HepG2 (cell line): ENCODE results near the gene LIN28A. TPM values are rescaled to one million over a fixed set of nuclear protein-coding genes. Genes with fewer than 3 reads are reported as not detected.

Experiments used
- ARHGAP35 ChIP-seq: sonication (generic); formaldehyde crosslinking; IDR thresholded peaks from 2 replicates; pipeline ENCODE4 v1.9.0; 2022; ENCODE audit warnings: mild to moderate bottlenecking, inconsistent platforms, moderate library complexity, missing genetic modification reagents, borderline replicate concordance
- CENPT ChIP-seq: sonication (generic); formaldehyde crosslinking; IDR thresholded peaks from 2 replicates; pipeline ENCODE4 v1.8.0; 2022; ENCODE audit warnings: low read depth, mild to moderate bottlenecking, moderate library complexity, missing genetic modification reagents
- ELF3 ChIP-seq: IDR thresholded peaks from 2 replicates; pipeline ENCODE4 v1.6.1; 2016; ENCODE audit warnings: missing genetic modification reagents, missing compliant biosample characterization
- FOXA1 ChIP-seq, 2 experiments: fragments of 450-650 bp in 1 of 2; sonication (generic) in 1 of 2; formaldehyde crosslinking in 1 of 2; IDR thresholded peaks; 2 replicates each; pipeline versions ENCODE4 v1.4.0 to v1.6.1; 2016 to 2020; ENCODE audit warnings: missing genetic modification reagents in 1 of 2
- FOXP1 ChIP-seq, 2 experiments: fragments of 450-650 bp in 1 of 2; IDR thresholded peaks; 2 replicates each; pipeline ENCODE4 v1.6.1; 2017 to 2018; ENCODE audit warnings: antibody characterized with exemption in 1 of 2
- GPBP1L1 ChIP-seq: sonication (generic); formaldehyde crosslinking; IDR thresholded peaks from 2 replicates; pipeline ENCODE4 v1.5.0; 2020; ENCODE audit warnings: mild to moderate bottlenecking, missing genetic modification reagents
- HBP1 ChIP-seq: IDR thresholded peaks from 2 replicates; pipeline ENCODE4 v1.6.1; 2016; ENCODE audit warnings: low read depth, control low read depth
- MLLT10 ChIP-seq: sonication (generic); formaldehyde crosslinking; IDR thresholded peaks from 2 replicates; pipeline ENCODE4 v1.4.0; 2020; ENCODE audit warnings: missing genetic modification reagents
- NR2F6 ChIP-seq, 2 experiments: IDR thresholded peaks; 2 replicates each; pipeline ENCODE4 v1.6.1; 2016; ENCODE audit warnings: antibody characterized with exemption in 1 of 2, mild to moderate bottlenecking in 1 of 2
- RCOR2 ChIP-seq: IDR thresholded peaks from 2 replicates; pipeline ENCODE4 v1.6.1; 2016; ENCODE audit warnings: missing biosample characterization, missing genetic modification reagents
- SOX5 ChIP-seq: IDR thresholded peaks from 2 replicates; pipeline ENCODE4 v1.6.1; 2016; ENCODE audit warnings: borderline replicate concordance
- TAF15 ChIP-seq: fragments of 200-400 bp; formaldehyde crosslinking; IDR thresholded peaks from one replicate; pipeline ENCODE4 v1.6.1; 2018; ENCODE audit warnings: mild to moderate bottlenecking, low read depth, low read length; ENCODE audit not compliant: poor library complexity, severe bottlenecking
- U2AF2 ChIP-seq: fragments of 200-400 bp; formaldehyde crosslinking; IDR thresholded peaks from 2 replicates; pipeline ENCODE4 v1.6.1; 2017; ENCODE audit warnings: low read depth, mild to moderate bottlenecking, low read length
- ZNF33B ChIP-seq: sonication (generic); formaldehyde crosslinking; IDR thresholded peaks from 2 replicates; pipeline ENCODE4 v1.5.1; 2020; ENCODE audit warnings: mild to moderate bottlenecking, missing genetic modification reagents
- ZNF432 ChIP-seq: sonication (generic); formaldehyde crosslinking; IDR thresholded peaks from 2 replicates; pipeline ENCODE4 v1.5.0; 2020; ENCODE audit warnings: missing genetic modification reagents, mild to moderate bottlenecking, borderline replicate concordance
- ZNF446 ChIP-seq: sonication (generic); formaldehyde crosslinking; IDR thresholded peaks from 2 replicates; pipeline ENCODE4 v1.5.0; 2020; ENCODE audit warnings: mild to moderate bottlenecking, missing genetic modification reagents
- ZNF558 ChIP-seq: sonication (generic); formaldehyde crosslinking; IDR thresholded peaks from 2 replicates; pipeline ENCODE4 v1.9.0; 2022; ENCODE audit warnings: mild to moderate bottlenecking, missing genetic modification reagents, borderline replicate concordance
- ZNF605 ChIP-seq: sonication (generic); formaldehyde crosslinking; IDR thresholded peaks from 2 replicates; pipeline ENCODE4 v1.8.0; 2022; ENCODE audit warnings: mild to moderate bottlenecking, missing genetic modification reagents
- ZNF660 ChIP-seq: sonication (generic); formaldehyde crosslinking; IDR thresholded peaks from 2 replicates; pipeline ENCODE4 v1.5.1; 2020; ENCODE audit warnings: mild to moderate bottlenecking, low read depth, missing genetic modification reagents, borderline replicate concordance
- ZNF773 ChIP-seq: sonication (generic); formaldehyde crosslinking; IDR thresholded peaks from 2 replicates; pipeline ENCODE4 v1.4.0; 2020; ENCODE audit warnings: missing genetic modification reagents, borderline replicate concordance
- ZNF839 ChIP-seq: sonication (generic); formaldehyde crosslinking; IDR thresholded peaks from 2 replicates; pipeline ENCODE4 v1.4.0; 2020; ENCODE audit warnings: missing genetic modification reagents, mild to moderate bottlenecking, borderline replicate concordance
- ZXDC ChIP-seq: sonication (generic); formaldehyde crosslinking; IDR thresholded peaks from 2 replicates; pipeline ENCODE4 v1.5.0; 2020; ENCODE audit warnings: mild to moderate bottlenecking, missing genetic modification reagents
- polyA plus RNA-seq, 8 experiments: library from polyadenylated mRNA; depleted of rRNA in 3 of 8; stranded (reverse) in 7 of 8; unstranded in 1 of 8; fragments of >200 nt; fragmentation: Illumina TruSeq in 4 of 8; extraction: Trizol in 4 of 8; gene quantifications; 2 replicates each; pipeline versions ENCODE4 v1.2.1 to v1.2.3, GENCODE V29; 2011 to 2016; ENCODE audit warnings: low read depth in 4 of 8, missing spikeins in 1 of 8, mixed read lengths in 1 of 8; ENCODE audit not compliant: insufficient read depth in 1 of 8
- total RNA-seq, 5 experiments: library from RNA; depleted of rRNA; stranded (reverse); fragments of >200 nt; fragmentation: Illumina TruSeq; extraction: Trizol; gene quantifications; 2 replicates each; pipeline ENCODE4 v1.2.3, GENCODE V29; 2016; ENCODE audit warnings: low read depth in 1 of 5
- TF ChIP-seq, protein P1 (sequence below): sonication (generic); formaldehyde crosslinking; IDR thresholded peaks from 2 replicates; pipeline ENCODE4 v1.4.0; 2020; ENCODE audit warnings: missing genetic modification reagents

The LIN28A gene
- total and polyA plus RNA-seq, 2 of the 13 experiments (the other 11 are each of a cell fraction or from before 2014, with no cell fraction given) = not detected

DNA sequence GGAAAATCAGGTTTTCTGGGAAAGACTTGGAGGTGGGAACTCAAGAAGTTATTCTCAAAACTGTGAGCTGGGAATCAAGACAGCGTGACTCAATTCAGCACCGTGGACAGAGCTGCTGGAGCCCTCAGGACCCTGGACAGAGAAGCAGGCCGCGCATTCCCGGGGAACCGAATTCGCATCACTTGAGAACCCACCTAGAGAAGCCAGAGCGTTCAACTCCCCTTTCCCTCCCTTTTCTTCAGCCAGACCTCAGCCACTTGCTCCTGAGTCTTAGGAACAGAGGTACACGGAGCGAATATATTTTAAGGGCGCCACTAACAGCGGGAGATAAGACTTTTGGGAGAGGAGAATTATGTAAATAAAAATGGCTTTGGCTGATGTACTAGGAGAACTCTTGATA is 2.0 kb upstream of the LIN28A start (continued):
- TF ChIP-seq ZNF446 = peak; percentile 100
- peak; percentile 99 for TF ChIP-seq ZNF432 (CRISPR knock-in tag)
- TF ChIP-seq ZXDC (CRISPR knock-in tag) = peak; percentile 99
- no peak for TF ChIP-seq NR2F6 (IDR thresholded peaks at IDR 0.05)
- TF ChIP-seq NR2F6 (CRISPR knock-in tag; IDR thresholded peaks at IDR 0.05) = peak; percentile 95
- peak; percentile 100 for TF ChIP-seq ZNF839 (CRISPR knock-in tag)
- TF ChIP-seq GPBP1L1 = no peak
- TF ChIP-seq CENPT (CRISPR knock-in tag) = peak; percentile 100
- peak; percentile 99 for TF ChIP-seq MLLT10 (CRISPR knock-in tag)
- no peak for TF ChIP-seq U2AF2
- TF ChIP-seq RCOR2 (CRISPR knock-in tag) = peak; percentile 97
- peak; percentile 99 for TF ChIP-seq ZNF660
- TF ChIP-seq, protein P1, sequence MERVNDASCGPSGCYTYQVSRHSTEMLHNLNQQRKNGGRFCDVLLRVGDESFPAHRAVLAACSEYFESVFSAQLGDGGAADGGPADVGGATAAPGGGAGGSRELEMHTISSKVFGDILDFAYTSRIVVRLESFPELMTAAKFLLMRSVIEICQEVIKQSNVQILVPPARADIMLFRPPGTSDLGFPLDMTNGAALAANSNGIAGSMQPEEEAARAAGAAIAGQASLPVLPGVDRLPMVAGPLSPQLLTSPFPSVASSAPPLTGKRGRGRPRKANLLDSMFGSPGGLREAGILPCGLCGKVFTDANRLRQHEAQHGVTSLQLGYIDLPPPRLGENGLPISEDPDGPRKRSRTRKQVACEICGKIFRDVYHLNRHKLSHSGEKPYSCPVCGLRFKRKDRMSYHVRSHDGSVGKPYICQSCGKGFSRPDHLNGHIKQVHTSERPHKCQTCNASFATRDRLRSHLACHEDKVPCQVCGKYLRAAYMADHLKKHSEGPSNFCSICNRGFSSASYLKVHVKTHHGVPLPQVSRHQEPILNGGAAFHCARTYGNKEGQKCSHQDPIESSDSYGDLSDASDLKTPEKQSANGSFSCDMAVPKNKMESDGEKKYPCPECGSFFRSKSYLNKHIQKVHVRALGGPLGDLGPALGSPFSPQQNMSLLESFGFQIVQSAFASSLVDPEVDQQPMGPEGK (CRISPR knock-in tag) = peak; percentile 97
- peak; percentile 100 for TF ChIP-seq HBP1 (CRISPR knock-in tag)
- peak; percentile 100 for TF ChIP-seq ARHGAP35 (CRISPR knock-in tag)
- no peak for TF ChIP-seq TAF15
- TF ChIP-seq FOXA1 (IDR thresholded peaks at IDR 0.05) = no peak
- TF ChIP-seq FOXA1 (CRISPR knock-in tag; IDR thresholded peaks at IDR 0.05) = peak; percentile 70
- TF ChIP-seq ZNF773 (CRISPR knock-in tag) = peak; percentile 100
- TF ChIP-seq FOXP1 (IDR thresholded peaks at IDR 0.05) = no peak
- TF ChIP-seq FOXP1 (CRISPR knock-in tag; IDR thresholded peaks at IDR 0.05) = peak; percentile 94
- peak; percentile 100 for TF ChIP-seq ZNF605
- peak; percentile 94 for TF ChIP-seq SOX5 (CRISPR knock-in tag)
- peak; percentile 100 for TF ChIP-seq ELF3
- peak; percentile 100 for TF ChIP-seq ZNF558
- peak; percentile 100 for TF ChIP-seq ZNF33B (CRISPR knock-in tag)
